Retinal pigment epithelial cell (primary cell): ENCODE data around the gene GALNS.

Source experiments
- DNase-seq: peaks from one replicate; pipeline ENCODE4 v3.0.0-alpha.2; 2010; ENCODE audit warnings: low read depth
- H3K4me3 ChIP-seq: 2 replicates; pipeline ENCODE4 v1.5.1; 2011; ENCODE audit warnings: mild to moderate bottlenecking, low read length, control low read depth, moderate library complexity
- CTCF ChIP-seq: conservative IDR thresholded peaks from 2 replicates; pipeline ENCODE4 v1.5.1; 2011; ENCODE audit warnings: low read depth, low read length, control low read depth, inconsistent platforms

The GALNS gene

DNA sequence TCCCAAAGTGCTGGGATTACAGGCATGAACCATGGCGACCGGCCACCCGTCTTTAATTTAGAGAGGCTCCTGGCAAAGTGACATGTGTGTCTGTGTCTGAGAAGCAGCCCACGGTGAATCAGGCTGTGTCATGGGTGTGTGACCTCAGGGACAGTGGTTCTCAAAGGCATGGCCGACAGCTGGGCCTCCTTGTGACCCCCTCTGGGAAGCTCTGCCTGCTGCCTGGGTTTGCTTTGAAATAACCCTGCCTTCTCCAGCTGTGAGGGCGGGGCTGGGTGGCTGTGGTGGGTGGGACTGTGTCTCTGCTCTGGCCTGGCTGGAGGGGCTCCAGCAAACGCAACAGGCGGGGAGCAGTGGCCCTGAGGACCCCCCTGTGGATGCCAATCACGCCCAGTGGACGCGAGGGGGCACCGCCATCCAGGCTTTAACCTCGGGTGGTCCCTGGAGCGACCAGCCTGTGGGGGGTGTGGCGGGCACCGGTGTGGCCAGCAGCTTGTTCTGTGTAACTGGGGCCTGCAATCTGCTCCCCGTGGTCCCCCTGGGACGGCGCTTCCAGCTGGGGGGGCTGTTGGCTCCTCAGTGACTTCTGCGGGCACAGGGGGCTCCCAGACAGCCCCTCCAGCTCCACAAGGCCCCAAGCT, 36.2 kb downstream of the GALNS start:
- DNase-seq: no peak
- no peak overlapping the region for H3K4me3 ChIP-seq

DNA sequence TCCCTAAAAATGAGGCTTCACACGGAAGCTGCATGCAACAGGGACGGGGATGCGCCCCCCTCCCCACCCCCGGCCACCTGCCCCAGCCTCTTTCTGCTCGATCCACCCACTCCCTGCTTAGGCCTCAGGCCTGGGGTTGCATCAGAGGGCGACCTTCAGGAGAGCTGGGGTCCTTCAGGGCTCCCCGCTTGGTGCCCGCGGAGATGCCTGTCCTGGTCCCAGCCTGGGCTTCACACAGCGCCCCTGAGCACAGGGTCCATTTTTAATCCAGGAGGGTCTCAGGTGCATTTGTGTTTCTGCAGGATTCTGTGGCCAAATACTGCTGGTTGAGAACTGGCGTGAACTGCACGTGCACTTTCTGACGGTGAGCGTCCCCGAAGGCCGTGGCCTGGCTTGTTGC, 37.6 kb downstream of the GALNS start:
- H3K4me3 ChIP-seq: no peak overlapping the region
- no peak for TF ChIP-seq CTCF
- no peak for DNase-seq

More for the DNA sequence above, 36.2 kb downstream of the GALNS start:
- TF ChIP-seq CTCF: no peak

- TF ChIP-seq CTCF: no peak
- H3K4me3 ChIP-seq: no peak overlapping the region
- DNase-seq: no peak
Measured at GRCh38 chr16:88818575-88818874, 38.2 kb downstream of the GALNS start.

- TF ChIP-seq CTCF: no peak
- H3K4me3 ChIP-seq: no peak overlapping the region
- no peak for DNase-seq
Measured at GRCh38 chr16:88817785-88818574, 38.8 kb downstream of the GALNS start.

GRCh38 chr16:88816736-88817535, 39.8 kb downstream of the GALNS start:
- TF ChIP-seq CTCF: no peak
- DNase-seq: no peak
- no peak overlapping the region for H3K4me3 ChIP-seq

- DNase-seq: no peak
Measured at GRCh38 chr16:88815901-88816589, 40.7 kb downstream of the GALNS start.

More at GRCh38 chr16:88815901-88816589, 40.7 kb downstream of the GALNS start:
- peak; percentile 73 for TF ChIP-seq CTCF
- H3K4me3 ChIP-seq: no peak overlapping the region
